HEK293T (cell line): Measurements from ENCODE around the gene MMP23B.

Experiments
- ARNT ChIP-seq: fragments of 450-650 bp; IDR thresholded peaks from 2 replicates; pipeline ENCODE4 v1.6.1; 2017; ENCODE audit warnings: mild to moderate bottlenecking
- BHLHE40 ChIP-seq: fragments of 450-650 bp; IDR thresholded peaks from 2 replicates; pipeline ENCODE4 v1.6.1; 2016; ENCODE audit warnings: mild to moderate bottlenecking, moderate library complexity, borderline replicate concordance
- CTBP1 ChIP-seq: fragments of 450-650 bp; IDR thresholded peaks from 2 replicates; pipeline ENCODE4 v1.6.1; 2016; ENCODE audit warnings: borderline replicate concordance
- FOXA1 ChIP-seq: fragments of 450-650 bp; IDR thresholded peaks from 2 replicates; pipeline ENCODE4 v1.6.1; 2016; ENCODE audit warnings: mild to moderate bottlenecking
- FOXK2 ChIP-seq: fragments of 450-650 bp; IDR thresholded peaks from 2 replicates; pipeline ENCODE4 v1.6.1; 2016; ENCODE audit warnings: mild to moderate bottlenecking
- FOXM1 ChIP-seq: fragments of 450-650 bp; IDR thresholded peaks from 2 replicates; pipeline ENCODE4 v1.6.1; 2017; ENCODE audit warnings: mild to moderate bottlenecking, borderline replicate concordance
- LEF1 ChIP-seq: fragments of 450-650 bp; IDR thresholded peaks from 2 replicates; pipeline ENCODE4 v1.6.1; 2017; ENCODE audit warnings: mild to moderate bottlenecking, borderline replicate concordance
- NFRKB ChIP-seq: fragments of 450-650 bp; IDR thresholded peaks from 2 replicates; pipeline ENCODE4 v1.6.1; 2016; ENCODE audit warnings: mild to moderate bottlenecking, moderate library complexity
- SP1 ChIP-seq: fragments of 450-650 bp; IDR thresholded peaks from 2 replicates; pipeline ENCODE4 v1.6.1; 2017
- SUZ12 ChIP-seq: fragments of 450-650 bp; IDR thresholded peaks from 2 replicates; pipeline ENCODE4 v1.6.1; 2016; ENCODE audit warnings: mild to moderate bottlenecking
- TARDBP ChIP-seq: fragments of 450-650 bp; IDR thresholded peaks from 2 replicates; pipeline ENCODE4 v1.6.1; 2016
- ZNF384 ChIP-seq: fragments of 450-650 bp; IDR thresholded peaks from 2 replicates; pipeline ENCODE4 v1.6.1; 2016
- TF ChIP-seq, protein P1 (sequence below): fragments of 450-650 bp; IDR thresholded peaks from 2 replicates; pipeline ENCODE4 v1.6.1; 2016

DNA sequence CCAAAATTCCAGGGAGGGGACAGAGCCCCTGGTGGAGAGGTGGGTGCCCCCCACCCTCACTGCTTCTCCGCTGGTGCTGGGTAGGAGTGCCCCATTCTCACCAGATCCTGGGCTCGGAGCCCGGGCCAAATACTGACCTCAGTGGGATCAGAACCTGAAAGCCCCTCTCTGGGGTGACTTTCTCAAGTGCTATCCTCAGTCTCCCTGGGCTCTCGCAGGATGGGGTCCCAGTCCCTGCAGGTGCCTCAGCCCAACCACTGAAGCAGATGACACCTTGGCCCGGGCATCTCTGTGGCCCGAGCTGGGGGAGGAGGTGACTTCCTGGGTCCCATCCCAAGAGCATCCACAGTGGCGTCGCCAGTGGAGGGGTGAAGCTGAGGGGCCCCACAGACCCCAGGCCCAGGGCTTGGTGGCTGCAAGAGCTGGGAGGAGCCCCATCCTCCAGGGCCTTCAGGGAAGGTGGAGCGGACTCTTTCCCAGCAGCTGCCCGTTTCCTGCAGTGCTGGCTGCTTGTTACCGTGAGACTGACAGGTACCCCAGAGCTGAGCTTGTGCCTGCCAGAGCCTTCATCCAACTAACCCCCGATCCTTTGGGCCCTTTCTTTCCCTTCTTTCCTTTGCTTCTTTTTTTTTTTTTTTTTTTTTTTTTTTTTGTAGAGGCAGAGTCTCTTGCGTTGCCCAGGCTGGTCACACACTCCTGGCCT is 28.2 kb upstream of the MMP23B start:
- no peak for TF ChIP-seq FOXM1
- TF ChIP-seq ZNF384 = no peak
- TF ChIP-seq, protein P1, sequence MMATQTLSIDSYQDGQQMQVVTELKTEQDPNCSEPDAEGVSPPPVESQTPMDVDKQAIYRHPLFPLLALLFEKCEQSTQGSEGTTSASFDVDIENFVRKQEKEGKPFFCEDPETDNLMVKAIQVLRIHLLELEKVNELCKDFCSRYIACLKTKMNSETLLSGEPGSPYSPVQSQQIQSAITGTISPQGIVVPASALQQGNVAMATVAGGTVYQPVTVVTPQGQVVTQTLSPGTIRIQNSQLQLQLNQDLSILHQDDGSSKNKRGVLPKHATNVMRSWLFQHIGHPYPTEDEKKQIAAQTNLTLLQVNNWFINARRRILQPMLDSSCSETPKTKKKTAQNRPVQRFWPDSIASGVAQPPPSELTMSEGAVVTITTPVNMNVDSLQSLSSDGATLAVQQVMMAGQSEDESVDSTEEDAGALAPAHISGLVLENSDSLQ = no peak
- no peak for TF ChIP-seq CTBP1
- no peak for TF ChIP-seq NFRKB
- no peak for TF ChIP-seq SP1
- TF ChIP-seq FOXK2 = no peak
- TF ChIP-seq SUZ12 = no peak
- no peak for TF ChIP-seq ARNT
- no peak for TF ChIP-seq BHLHE40
- TF ChIP-seq FOXA1 = no peak
- TF ChIP-seq TARDBP = no peak
- no peak for TF ChIP-seq LEF1
